Measurements from ENCODE around the gene GSS. TPM values are rescaled to one million over a fixed set of nuclear protein-coding genes. Genes with fewer than 3 reads are reported as not detected.

GSS gene
- total and polyA plus RNA-seq, 2 of the 8 experiments (the other 6 are each of a cell fraction or from before 2014, with no cell fraction given) = 34.6 to 43.2 TPM

GRCh38 chr20:34927736-34928135, 27.9 kb downstream of the GSS start (continued):
- no peak for TF ChIP-seq SP4 (IDR thresholded peaks at IDR 0.05; ENCODE audit: low read length)

Measured in H1 (cell line).